Activated CD8-positive, alpha-beta memory T cell treated with anti-CD3 and anti-CD28 coated beads, Interleukin-2, amount 50 U/mL, for 24 hours (primary cell): ENCODE results near the gene ANO6.
"Not testable (repeated sequence)": the region's sequence is repeated elsewhere in the genome, so short reads cannot be mapped to it uniquely, and the experiment has no call there.

Source experiments
- DNase-seq: peaks from one replicate; pipeline ENCODE4 v3.0.0-alpha.2; 2020; ENCODE audit errors: extremely low read depth

The ANO6 gene

DNA sequence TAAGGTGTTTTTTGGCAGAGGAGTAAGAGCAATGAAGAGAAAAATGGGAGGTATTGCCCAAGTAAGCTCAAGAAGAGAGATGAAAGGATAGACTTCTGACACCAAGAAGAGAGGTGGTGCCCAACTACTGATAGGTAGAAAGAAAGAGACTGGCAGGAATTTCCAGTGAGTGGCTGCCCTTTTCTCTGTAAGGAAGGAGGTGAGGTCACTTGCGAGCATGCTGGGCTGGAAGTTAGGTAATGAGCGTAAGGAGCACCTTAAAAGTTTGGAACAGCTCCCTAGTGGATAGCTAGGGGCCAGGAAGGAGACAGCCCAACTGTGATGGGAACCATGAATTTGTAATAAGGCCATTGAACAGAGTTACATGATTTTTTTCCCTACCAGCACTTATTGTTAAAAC lies 127.0 kb downstream of the ANO6 start:
- no peak for DNase-seq

DNA sequence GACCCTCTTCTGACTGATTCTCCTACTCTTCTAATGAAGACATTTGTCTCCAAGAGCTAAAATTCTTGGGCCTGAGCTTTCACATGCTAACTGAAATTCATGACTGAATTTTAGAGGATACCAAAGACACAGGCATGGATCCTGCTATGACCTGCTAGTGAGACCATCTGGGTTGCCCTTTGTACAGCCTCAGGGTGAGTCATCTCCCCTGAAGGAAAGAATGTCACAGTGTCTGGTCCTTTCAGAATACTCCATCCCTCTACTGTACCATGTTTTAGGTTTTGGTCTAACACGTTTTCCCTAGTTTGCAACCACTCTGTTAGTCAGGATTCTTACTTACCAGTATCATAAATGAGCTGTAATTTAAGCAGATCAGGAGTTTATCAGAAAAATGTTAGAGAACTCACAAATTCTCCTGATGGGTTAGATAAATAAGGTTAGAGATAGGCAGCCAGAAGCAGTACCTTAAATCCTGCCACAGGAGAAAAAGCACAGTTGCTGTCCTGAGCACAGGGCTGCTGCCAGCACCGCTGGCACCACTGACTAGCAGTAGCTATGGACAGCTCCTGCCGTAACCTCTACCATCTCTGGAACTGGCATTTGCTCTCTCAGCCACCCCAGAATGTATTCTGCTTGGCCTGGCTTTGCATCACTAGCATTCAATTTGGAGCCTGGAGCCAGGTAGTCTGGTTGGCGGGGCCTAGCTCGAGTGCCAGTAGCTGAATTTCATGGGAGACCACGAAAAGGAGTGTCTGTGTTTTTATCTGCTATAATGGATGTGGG lies 127.6 kb downstream of the ANO6 start:
- no peak for DNase-seq

DNA sequence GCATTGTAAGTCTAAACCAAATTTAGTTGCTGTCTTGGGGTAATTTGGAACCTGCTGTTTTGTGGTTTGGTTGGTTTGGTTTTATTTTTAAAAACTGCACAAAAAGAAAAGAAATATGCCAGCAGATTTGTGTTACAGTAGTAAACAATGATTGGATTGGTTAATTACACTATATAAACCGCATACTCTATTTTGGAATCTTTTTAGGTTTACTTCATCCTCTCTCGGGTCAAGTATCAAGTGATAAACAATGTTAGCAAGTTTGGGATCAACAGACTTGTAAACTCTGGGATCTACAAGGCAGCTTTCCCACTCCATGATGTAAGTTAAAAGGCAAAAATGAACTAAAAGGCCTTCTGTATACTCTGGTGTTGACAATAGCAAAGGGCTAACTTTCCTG lies 132.4 kb downstream of the ANO6 start:
- no peak for DNase-seq

DNA sequence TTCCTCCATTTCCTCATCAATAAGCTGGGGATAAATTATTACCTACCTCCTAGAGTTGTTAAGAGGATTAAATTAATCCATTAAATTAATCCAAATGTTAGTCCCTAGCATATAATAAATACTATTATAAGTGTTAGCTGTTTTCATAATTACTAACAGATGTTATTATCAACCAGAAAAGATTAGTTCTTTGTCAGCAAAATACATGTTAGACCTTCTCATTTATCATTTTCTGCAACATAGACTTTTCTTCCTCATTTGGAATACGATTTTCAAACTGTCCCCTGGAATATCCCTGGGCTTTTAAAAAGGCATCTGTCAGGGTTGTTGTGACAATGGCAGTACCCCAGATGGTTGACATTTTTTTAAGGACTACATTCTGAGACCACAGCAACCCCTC lies 133.1 kb downstream of the ANO6 start:
- DNase-seq = no peak

DNA sequence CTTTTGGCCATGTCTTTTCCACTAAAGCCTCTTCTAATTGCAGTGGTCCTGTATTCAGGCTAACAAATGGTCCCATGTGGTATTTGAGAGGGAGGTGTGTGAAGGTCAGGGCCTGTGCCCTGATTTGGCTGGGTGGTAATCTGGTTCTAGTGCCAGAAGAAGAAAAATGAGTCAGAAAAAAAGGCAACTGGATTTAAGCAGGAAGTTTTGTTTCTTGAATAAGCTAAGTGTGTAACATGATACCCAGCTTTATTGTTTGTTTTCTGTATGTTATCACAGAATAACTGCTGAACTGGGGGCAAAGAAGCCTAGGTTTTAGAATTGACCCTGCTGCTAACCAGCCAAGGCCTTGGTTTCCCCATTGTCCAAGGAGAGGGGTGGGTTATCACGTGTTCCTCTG lies 134.0 kb downstream of the ANO6 start:
- no peak for DNase-seq

DNA sequence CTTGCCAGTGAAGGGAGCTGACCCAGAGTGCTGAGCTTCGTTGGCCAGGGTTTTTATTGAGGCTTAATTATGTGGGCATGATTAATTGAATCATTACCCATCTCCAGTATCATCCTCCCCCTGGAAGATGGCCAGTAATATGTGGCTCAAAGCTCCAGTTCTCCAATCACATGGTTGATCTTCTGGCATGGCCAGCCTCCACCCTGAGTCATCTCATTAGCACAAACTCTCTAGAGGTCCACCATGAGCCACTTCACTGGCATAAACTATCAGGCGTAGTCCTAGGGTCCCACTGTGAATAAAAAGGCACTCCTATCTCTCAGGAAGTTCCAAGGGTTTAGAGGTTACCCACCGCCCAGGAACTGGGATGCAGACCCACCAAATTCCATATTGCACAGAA lies 135.0 kb downstream of the ANO6 start:
- no peak for DNase-seq

DNA sequence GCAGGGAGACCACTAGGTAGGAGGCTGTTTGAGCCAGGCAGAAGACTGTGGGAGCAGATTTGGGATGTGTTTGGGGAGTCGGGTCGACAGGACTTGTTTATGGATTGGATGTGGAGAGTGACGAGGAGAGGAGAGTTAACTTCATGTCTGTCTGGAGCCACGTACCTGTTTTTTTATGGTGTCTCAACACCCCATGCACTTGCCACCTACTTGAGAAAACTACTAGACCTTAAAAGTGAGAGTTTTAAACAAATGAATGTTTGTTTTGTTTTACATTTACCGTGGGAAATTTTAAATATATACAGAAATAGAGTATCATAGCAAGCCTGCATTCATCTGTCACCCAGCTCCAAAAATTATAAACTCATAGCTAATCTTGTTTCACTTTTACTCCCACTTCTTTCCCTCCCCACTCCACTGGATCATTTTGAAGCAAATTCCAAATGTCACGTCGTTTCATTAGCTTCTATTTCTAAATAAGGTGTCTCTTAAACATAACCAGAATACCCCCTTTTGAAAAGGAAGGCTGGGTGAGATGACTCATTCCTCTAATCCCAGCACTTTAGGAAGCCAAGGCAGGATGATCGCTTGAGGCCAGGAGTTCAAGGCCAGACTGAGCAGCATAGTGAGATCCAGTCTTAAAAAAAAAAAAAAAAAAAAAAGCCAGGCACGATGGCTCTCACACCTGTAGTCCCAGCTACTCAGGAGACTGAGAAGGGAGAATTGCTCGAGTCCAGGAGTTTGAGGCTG lies 136.2 kb downstream of the ANO6 start:
- DNase-seq = no peak

DNA sequence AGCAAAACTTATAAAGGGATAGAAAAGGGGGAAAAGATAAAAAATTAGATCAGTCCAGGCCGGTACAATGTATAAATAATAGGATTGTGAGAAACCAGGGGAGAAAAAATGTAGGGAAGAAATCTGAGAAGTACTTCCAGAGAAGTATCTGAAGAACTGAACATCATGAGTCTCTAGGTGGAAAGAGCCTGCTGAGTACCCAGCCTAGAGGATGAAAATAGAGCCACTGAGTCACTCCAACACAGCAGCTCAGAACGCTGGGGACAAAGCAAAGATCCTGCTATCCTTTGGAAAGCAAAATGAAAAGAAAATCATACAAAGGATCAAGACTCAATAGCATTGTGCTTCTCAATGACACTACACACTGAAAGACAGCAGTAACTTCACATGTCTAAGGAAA lies 138.0 kb downstream of the ANO6 start:
- DNase-seq = no peak

DNA sequence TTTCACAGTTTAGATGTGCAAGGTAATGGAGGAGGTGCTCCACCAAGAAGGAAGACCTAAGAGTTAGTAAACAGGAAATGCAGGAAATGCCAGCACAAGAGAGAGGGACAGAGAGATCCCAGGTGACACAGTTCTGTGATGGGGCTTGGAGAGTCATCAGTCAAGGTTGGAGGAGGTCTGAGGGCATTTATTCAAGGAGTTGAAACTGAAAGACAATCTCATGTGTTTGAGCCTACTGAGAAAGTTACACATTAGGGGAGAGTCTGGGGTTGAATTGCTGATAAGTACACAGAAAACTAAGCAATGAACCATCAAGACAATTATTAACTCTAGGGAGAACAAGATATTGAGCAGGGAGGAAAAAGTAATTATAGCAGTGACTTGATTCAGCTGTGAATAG lies 138.5 kb downstream of the ANO6 start:
- no peak for DNase-seq

DNA sequence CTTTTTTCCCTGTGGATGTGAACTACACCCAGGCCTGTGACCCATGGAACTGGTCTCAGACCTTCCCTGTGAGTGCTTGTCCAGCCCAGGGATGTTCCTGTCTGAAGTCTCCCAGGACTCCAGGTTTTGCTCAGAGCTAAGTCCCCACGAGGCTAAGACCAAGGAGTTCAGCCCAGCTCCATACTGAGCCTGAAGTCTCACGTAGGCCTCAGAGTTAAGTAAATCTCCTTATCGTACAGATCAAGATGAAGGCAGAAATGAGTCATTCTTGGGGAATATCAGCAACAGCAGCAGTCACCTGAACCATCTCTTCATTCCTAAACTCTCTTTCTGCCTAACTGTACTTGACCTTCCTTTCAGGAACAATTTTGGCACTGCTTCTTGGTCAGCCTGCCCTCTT lies 139.8 kb downstream of the ANO6 start:
- no peak for DNase-seq

DNA sequence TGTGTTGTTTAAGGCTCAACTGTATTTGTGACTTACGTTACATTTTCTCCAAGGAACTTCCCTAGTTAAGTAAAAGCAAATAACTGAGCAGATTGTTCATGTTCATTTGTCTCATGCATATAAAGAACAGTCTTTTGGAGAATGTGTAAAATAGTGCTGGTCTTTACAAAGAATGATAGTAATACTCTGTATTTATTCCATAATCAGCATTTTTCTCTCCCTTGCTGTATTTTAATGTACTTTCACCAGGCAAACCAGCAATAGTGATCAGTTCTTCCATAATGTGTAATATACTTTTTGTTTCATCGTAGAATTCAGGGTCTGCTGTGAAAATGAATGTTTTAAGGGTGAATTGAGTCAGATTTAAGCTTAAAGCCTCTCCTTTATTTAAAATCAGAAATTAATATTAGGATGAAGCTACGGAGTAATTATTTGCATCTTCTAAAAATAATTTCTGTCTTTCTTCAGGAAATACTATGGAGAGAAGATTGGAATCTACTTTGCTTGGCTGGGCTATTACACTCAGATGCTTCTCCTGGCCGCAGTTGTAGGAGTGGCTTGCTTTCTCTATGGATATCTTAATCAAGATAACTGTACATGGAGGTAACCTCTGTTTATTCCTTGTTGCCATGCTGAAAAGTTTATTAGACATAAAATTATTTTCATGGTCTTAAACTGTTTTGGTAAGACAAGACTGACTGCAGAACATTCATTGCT lies 141.1 kb downstream of the ANO6 start:
- no peak for DNase-seq

DNA sequence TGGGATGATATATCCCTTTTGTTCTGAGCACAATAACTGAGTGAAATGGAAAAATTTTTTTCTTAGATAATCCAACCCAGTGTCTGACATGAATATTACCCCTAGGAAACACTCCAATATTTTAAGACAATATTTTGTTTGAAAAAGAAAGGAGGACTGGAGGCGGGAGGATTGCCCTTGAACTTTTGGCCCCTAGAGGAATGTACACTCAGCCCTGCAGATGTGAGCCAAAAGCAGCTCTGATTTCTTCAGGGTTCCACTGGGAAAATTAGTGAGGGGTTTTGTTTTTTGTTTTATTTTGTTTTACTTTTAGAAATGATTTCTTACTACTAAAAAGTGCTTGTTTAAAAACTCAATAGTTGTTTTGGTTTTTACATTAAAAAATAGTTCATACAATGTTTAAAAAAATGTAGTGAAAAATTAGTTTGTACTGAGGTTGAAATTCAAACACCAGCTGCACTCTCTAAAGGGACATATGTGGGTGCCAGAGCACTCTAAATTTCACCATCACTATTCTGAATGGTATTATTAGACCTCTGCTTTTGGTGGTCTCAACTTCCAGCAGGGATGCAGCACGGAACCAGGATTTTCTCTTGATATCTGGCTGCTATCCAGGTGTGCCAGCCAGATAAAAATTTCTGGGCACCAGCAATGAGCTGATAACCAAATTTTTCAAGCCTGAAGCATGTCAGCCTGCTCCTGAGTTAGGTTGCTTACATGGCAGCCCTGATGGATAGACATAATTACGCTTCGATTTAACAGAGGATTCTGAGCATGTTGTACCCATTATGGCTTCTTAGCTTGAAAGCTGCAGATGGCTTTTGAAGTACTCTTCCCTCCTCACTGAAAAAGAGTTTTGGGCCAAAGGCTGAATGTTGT lies 141.9 kb downstream of the ANO6 start:
- no peak for DNase-seq

DNA sequence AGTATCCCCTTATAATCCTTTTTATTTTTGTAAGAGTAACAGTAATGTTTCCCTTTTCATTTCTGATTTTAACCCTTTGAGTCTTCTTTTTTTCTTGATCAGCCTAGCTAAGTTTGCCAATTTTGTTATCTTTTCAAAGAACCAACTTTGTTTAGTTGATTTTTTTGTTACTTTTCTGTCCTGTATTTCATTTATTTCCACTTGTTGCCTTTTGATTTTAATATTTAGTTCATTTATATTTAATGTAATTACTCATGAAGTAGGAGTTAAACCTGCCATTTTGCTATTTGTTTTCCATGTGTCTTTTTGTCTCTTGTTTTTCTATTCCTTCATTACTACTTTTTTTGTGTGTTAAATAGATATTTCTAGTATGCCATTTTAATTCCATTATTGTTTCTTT lies 146.4 kb downstream of the ANO6 start:
- DNase-seq = no peak

DNA sequence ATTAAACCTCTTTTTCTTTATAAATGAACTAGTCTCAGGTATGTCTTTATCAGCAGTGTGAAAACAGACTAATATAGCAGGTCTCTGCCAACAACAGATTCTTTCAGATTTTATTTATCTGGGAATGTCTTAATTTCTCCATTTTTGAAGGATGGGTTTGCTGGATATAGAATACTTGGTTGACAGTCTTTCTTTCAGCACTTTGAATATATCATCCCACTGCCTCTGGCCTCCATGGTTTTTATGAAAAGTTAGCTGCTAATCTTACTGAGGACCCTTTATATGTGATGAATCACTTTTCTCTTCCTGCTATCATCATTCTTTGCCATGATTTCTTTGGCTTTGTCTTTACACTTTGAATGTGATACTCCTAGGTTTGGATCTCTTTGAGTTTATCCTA lies 148.0 kb downstream of the ANO6 start:
- no peak for DNase-seq

DNA sequence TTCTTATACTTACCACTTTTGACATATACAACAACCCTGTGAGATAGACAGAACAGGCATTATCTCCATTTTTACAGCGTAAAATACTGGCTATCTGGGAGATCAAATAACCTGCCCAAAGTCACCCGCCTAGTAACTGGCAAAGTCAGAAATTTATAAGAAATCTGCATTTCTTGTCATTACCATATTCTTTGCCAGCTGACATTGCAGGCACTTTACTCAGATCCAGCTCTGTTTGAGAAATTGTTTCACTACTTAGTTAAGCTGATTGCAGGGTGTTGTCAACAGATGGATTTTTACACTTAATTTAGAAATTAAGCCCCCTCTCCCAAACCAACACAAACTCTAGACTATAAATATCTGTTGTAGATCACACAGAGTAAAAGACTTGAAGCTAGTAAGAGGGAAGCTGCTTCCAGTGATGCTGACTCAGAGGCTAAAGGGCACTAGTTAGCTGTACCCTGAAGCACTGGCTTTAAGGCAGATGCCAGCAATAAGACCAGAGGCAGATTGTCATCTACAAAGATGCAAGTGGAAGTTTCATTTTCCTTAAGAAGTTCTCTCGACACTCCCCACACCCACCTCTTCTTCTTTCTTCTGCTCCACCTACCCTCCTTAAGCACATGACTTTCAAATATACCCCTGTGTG lies 153.1 kb downstream of the ANO6 start:
- no peak for DNase-seq

DNA sequence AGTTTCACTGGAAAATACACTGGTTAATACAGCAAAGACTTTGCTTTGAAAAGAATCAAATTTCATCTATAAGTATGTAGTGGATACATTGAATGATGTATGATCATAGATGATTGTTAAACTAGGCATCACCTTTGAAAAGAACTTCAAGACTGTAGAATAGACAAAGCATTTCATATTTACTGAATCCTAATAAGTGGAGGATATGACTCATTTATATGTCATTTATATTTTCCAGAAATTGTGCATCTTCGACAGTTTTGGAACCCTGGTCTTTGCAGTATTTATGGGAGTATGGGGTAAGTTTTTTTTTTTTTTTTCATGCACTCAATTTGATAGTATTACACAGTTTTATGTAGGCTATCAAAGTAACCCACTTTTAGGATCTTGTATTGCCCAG lies 161.9 kb downstream of the ANO6 start:
- DNase-seq = no peak

DNA sequence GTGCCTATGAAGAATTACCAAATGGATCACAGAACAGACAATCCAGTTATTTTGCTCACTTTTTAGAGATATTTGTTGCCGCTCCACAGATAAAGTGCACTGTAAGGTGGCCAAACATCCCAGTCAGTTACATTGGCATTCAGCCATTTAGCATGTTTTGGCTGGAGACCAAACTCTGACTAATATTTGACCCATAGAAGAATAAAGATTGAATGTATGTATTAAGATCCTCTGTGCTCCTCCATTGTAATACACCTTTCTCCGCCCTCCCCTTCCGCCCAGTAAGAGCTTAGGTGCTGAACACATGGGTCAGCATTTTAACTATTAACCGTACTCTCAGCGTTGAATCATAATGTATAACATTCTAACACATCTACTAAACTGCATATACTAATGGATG lies 163.4 kb downstream of the ANO6 start:
- DNase-seq = no peak

DNA sequence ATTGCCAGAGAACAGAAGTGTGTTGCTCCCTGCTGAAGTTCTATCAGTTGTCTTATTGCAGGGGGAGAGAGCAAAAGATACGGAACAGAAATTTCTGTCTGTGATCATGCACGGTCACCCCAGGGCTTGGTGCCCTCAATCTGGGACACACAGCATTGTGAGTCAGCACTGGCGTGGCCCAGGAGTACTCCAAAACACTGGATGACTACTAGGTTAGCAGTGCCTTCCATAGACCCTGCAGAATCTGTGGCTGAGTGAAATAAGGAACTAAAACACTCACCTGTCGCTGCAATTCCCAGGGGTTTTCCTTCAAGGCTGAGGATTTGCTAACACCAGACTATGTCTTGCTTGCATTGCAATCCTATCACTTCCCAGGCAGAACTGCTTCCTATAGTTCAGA lies 165.5 kb downstream of the ANO6 start:
- no peak for DNase-seq

DNA sequence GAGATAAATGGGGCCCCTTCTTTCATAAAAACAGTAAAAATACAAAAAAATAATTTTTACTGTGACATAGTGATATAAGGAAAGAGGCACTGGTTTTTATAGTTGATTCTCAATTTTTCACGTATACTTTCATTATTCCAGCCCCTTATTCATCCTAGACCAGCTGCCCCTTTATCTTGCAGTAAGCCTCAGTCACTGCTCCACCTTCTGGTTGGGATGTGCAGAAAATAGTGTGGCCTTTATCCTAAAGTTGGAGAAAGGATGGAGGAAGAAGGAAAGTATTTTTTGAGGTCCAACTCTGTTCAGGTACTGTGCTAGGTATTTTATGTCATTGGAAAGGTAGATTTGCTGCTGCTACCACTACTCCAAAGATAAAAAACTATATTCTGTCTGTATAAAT lies 172.7 kb downstream of the ANO6 start:
- DNase-seq = no peak

DNA sequence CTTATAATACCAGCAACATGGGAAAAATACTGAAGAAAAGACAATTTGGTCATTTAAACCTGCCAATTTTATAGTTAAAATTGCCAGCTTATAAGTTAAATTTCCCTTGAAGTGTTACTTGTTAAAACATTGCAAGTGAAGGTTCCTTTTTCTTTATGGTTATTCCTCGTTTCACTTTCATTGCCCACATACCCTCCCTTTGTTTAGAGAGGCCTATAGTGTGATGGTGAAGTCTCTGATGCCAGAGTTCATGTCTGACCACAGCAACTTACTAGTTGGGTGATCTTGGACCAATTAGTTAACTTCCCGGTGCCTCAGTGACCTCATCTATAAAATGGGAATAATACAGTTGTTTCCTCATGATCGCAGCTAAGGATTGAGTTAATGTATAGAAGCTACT lies 173.5 kb downstream of the ANO6 start:
- no peak for DNase-seq

DNA sequence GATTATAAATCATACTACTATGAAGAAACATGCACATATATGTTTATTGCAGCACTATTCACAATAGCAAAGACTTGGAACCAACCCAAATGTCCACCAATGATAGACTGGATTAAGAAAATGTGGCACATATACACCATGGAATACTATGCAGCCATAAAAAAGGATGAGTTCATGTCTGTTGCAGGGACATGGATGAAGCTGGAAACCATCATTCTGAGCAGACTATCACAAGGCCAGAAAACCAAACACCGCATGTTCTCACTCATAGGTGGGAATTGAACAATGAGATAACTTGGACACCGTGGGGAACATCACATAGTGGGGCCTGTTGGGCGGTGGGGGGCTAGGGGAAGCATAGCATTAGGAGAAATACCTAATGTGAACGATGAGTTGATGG lies 181.6 kb downstream of the ANO6 start:
- not testable (repeated sequence) for DNase-seq
